SK-N-SH (cell line): ENCODE data around the gene OR2W3. TPM values are rescaled to one million over a fixed set of nuclear protein-coding genes. Genes with fewer than 3 reads are reported as not detected.

ENCODE experiments used
- CTCF ChIA-PET: fragments of 300-600, 350-600 bp; formaldehyde crosslinking; extraction: SDS; loops from one replicate; lab custom pipeline; 2021; lab: Yijun Ruan, JAX
- POLR2A ChIA-PET: fragments of 350-600 bp; sonication (Branson Sonifier 250); formaldehyde crosslinking; extraction: SDS; loops from one replicate; lab custom pipeline; 2020; ENCODE audit warnings: antibody characterized with exemption, inconsistent platforms; lab: Yijun Ruan, JAX
- DNase-seq: peaks from one replicate; pipeline ENCODE4 v3.0.0; 2012
- H2AFZ ChIP-seq: fragments of 200-600 bp; sonication (generic); 2 replicates; pipeline ENCODE4 v1.8.1; 2016; ENCODE audit warnings: antibody characterized with exemption, mild to moderate bottlenecking, low read depth
- H3F3A ChIP-seq: fragments of 200-600 bp; sonication (generic); replicated peaks from 2 replicates; pipeline ENCODE3; 2016; ENCODE audit warnings: antibody characterized with exemption, mild to moderate bottlenecking; ENCODE audit not compliant: insufficient read depth
- H3K27ac ChIP-seq, 2 experiments: fragments of 200-500 bp in 1 of 2; fragments of 200-600 bp in 1 of 2; sonication (Bioruptor generic) in 1 of 2; sonication (generic), shearing (Covaris generic) in 1 of 2; 2 replicates each; pipeline versions ENCODE4 v1.5.1 to v1.6.1; 2014 to 2016; ENCODE audit warnings: low read depth in 2 of 2, inconsistent platforms in 1 of 2, low read length in 1 of 2, mild to moderate bottlenecking in 1 of 2, mixed read lengths in 1 of 2
- H3K27me3 ChIP-seq: fragments of 200-600 bp; sonication (generic), shearing (Covaris generic); 2 replicates; pipeline ENCODE4 v1.6.1; 2016; ENCODE audit warnings: mixed run types; ENCODE audit not compliant: insufficient read depth
- H3K36me3 ChIP-seq, 2 experiments: fragments of 200-500 bp in 1 of 2; fragments of 200-600 bp in 1 of 2; sonication (Bioruptor generic) in 1 of 2; sonication (generic) in 1 of 2; replicated peaks in 1 of 2; 2 replicates each; pipeline versions ENCODE3 to v1.5.1; 2014 to 2016; ENCODE audit warnings: low read length in 1 of 2, mild to moderate bottlenecking in 1 of 2; ENCODE audit not compliant: insufficient read depth in 2 of 2, control insufficient read depth in 1 of 2
- H3K4me1 ChIP-seq, 2 experiments: fragments of 200-500 bp in 1 of 2; fragments of 200-600 bp in 1 of 2; sonication (Bioruptor generic) in 1 of 2; sonication (generic), shearing (Covaris generic) in 1 of 2; 2 replicates each; pipeline versions ENCODE4 v1.5.1 to v1.6.1; 2014 to 2016; ENCODE audit warnings: low read depth in 1 of 2, low read length in 1 of 2, mixed run types in 1 of 2; ENCODE audit not compliant: insufficient read depth in 2 of 2, control insufficient read depth in 1 of 2
- H3K4me2 ChIP-seq: fragments of 200-600 bp; sonication (generic), shearing (Covaris generic); 2 replicates; pipeline ENCODE4 v1.6.1; 2017; ENCODE audit warnings: mixed run types
- H3K4me3 ChIP-seq, 2 experiments: fragments of 200-500 bp in 1 of 2; fragments of 200-600 bp in 1 of 2; sonication (Bioruptor generic) in 1 of 2; sonication (generic), shearing (Covaris generic) in 1 of 2; 2 replicates each; pipeline versions ENCODE4 v1.5.1 to v1.8.1; 2014 to 2016; ENCODE audit warnings: low read depth in 2 of 2, inconsistent platforms in 1 of 2, low read length in 1 of 2, mild to moderate bottlenecking in 1 of 2, mixed read lengths in 1 of 2, moderate library complexity in 1 of 2
- H3K79me2 ChIP-seq: fragments of 200-600 bp; sonication (generic); 2 replicates; pipeline ENCODE4 v1.8.1; 2017; ENCODE audit warnings: mild to moderate bottlenecking; ENCODE audit not compliant: insufficient read depth
- H3K9ac ChIP-seq: fragments of 200-600 bp; sonication (generic); 2 replicates; pipeline ENCODE4 v1.6.1; 2017; ENCODE audit warnings: mixed run types
- H3K9me2 ChIP-seq: fragments of 200-600 bp; sonication (generic); 2 replicates; pipeline ENCODE4 v1.6.1; 2017; ENCODE audit warnings: mixed run types
- H3K9me3 ChIP-seq: fragments of 200-600 bp; sonication (generic); 2 replicates; pipeline ENCODE4 v1.6.1; 2017; ENCODE audit warnings: mixed run types, mild to moderate bottlenecking, moderate library complexity
- H4K20me1 ChIP-seq: fragments of 200-600 bp; sonication (generic); 2 replicates; pipeline ENCODE4 v1.6.1; 2017; ENCODE audit warnings: mild to moderate bottlenecking, mixed run types; ENCODE audit not compliant: insufficient read depth
- ELF1 ChIP-seq: IDR thresholded peaks from 2 replicates; pipeline ENCODE4 v1.4.0; 2012
- EP300 ChIP-seq, 2 experiments: IDR thresholded peaks; 2 replicates each; pipeline versions ENCODE4 v1.4.0 to v1.6.1; 2012; ENCODE audit warnings: borderline replicate concordance in 1 of 2, low read depth in 1 of 2, low read length in 1 of 2
- EZH2phosphoT487 ChIP-seq: fragments of 200-600 bp; sonication (generic); IDR thresholded peaks from 2 replicates; pipeline ENCODE4 v1.6.1; 2017; ENCODE audit warnings: low read depth, mixed run types, mild to moderate bottlenecking, antibody characterized with exemption, moderate library complexity, borderline replicate concordance
- FOXJ3 ChIP-seq: sonication (generic); formaldehyde crosslinking; IDR thresholded peaks from 2 replicates; pipeline ENCODE4 v1.5.1; 2020; ENCODE audit warnings: mild to moderate bottlenecking, missing genetic modification reagents
- GABPA ChIP-seq: IDR thresholded peaks from 2 replicates; pipeline ENCODE4 v1.4.0; 2012; ENCODE audit warnings: low read depth, mild to moderate bottlenecking
- GATA2 ChIP-seq: sonication (generic); formaldehyde crosslinking; IDR thresholded peaks from 2 replicates; pipeline ENCODE4 v1.5.0; 2020; ENCODE audit warnings: mild to moderate bottlenecking, missing genetic modification reagents
- NFIC ChIP-seq: IDR thresholded peaks from 2 replicates; pipeline ENCODE4 v1.4.0; 2012; ENCODE audit warnings: borderline replicate concordance
- RCOR1 ChIP-seq: fragments of 150-350 bp; IDR thresholded peaks from 2 replicates; pipeline ENCODE4 v1.6.1; 2017; ENCODE audit warnings: antibody characterized with exemption, low read length
- RXRA ChIP-seq: IDR thresholded peaks from 2 replicates; pipeline ENCODE4 v1.4.0; 2012; ENCODE audit warnings: low read depth, mild to moderate bottlenecking, borderline replicate concordance
- TEAD4 ChIP-seq: IDR thresholded peaks from 2 replicates; pipeline ENCODE4 v1.4.0; 2012; ENCODE audit warnings: mild to moderate bottlenecking, borderline replicate concordance; ENCODE audit not compliant: insufficient read depth
- WGBS: methylation state at CpG from one replicate; pipeline ENCODE4 v1.1.6; 2017; ENCODE audit warnings: low lambda C conversion rate; 5-methylcytosine and 5-hydroxymethylcytosine counted together
- polyA plus RNA-seq, 3 experiments: library from polyadenylated mRNA; depleted of rRNA; stranded (reverse); fragments of >200 nt; gene quantifications; 2 replicates each; pipeline ENCODE4 v1.2.3, GENCODE V29; 2012
- TF ChIP-seq, protein P1 (sequence below): IDR thresholded peaks from 2 replicates; pipeline ENCODE4 v1.4.0; 2012; ENCODE audit warnings: low read depth, borderline replicate concordance
- TF ChIP-seq, protein P2 (sequence below): IDR thresholded peaks from 2 replicates; pipeline ENCODE4 v1.4.0; 2012; ENCODE audit warnings: low read depth, borderline replicate concordance

OR2W3 gene
- polyA plus RNA-seq, 1 of the 3 experiments (the other 2 are of a cell fraction): not detected

DNA sequence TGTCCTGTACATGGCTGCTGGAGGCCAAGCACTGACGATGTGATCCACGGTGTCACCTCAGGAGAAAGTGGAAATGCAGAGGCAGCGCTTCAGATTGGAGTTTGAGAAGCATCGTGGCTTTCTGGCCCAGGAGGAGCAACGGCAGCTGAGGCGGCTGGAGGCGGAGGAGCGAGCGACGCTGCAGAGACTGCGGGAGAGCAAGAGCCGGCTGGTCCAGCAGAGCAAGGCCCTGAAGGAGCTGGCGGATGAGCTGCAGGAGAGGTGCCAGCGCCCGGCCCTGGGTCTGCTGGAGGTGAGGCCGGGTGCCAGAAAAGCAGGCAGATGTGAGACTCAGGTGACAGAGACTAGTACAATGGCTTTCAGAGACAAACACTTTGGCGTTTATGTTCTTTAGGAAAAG lies 30.7 kb upstream of the OR2W3 start:
- TF ChIP-seq RXRA (no peak), FOXJ3 (CRISPR knock-in tag) (no peak), EP300 (IDR thresholded peaks at IDR 0.05; ENCODE audit: borderline replicate concordance in 1 of 2, low read depth in 1 of 2, low read length in 1 of 2) (no peak), GATA2 (no peak), EZH2phosphoT487 (no peak), RCOR1 (no peak)
- TF ChIP-seq, protein P1, sequence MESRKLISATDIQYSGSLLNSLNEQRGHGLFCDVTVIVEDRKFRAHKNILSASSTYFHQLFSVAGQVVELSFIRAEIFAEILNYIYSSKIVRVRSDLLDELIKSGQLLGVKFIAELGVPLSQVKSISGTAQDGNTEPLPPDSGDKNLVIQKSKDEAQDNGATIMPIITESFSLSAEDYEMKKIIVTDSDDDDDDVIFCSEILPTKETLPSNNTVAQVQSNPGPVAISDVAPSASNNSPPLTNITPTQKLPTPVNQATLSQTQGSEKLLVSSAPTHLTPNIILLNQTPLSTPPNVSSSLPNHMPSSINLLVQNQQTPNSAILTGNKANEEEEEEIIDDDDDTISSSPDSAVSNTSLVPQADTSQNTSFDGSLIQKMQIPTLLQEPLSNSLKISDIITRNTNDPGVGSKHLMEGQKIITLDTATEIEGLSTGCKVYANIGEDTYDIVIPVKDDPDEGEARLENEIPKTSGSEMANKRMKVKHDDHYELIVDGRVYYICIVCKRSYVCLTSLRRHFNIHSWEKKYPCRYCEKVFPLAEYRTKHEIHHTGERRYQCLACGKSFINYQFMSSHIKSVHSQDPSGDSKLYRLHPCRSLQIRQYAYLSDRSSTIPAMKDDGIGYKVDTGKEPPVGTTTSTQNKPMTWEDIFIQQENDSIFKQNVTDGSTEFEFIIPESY: no peak
- TF ChIP-seq, protein P2, sequence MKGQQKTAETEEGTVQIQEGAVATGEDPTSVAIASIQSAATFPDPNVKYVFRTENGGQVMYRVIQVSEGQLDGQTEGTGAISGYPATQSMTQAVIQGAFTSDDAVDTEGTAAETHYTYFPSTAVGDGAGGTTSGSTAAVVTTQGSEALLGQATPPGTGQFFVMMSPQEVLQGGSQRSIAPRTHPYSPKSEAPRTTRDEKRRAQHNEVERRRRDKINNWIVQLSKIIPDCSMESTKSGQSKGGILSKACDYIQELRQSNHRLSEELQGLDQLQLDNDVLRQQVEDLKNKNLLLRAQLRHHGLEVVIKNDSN: no peak
- Histone ChIP-seq H3K4me2 (no peak overlapping the region), H3K27ac (no peak overlapping the region), H3F3A (no peaks in the 10 kb centered on the region), H4K20me1 (no peaks in the 10 kb centered on the region), H3K79me2 (no peaks in the 10 kb centered on the region), H3K9me2 (no peaks in the 10 kb centered on the region), H3K9me3 (no peaks in the 10 kb centered on the region), H3K9ac (no peak overlapping the region), H3K36me3 (no peaks in the 10 kb centered on the region), H3K4me3 (no peak overlapping the region), H2AFZ (no peak overlapping the region), H3K27me3 (no peaks in the 10 kb centered on the region; the same call in 1 of the 2 replicates), H3K4me1 (no peaks in the 10 kb centered on the region)
- no peak for DNase-seq
- WGBS: 39% methylated on average over 15 of the region's 17 CpGs
- CTCF ChIA-PET: no interaction called here
- POLR2A ChIA-PET: no interaction called here

DNA sequence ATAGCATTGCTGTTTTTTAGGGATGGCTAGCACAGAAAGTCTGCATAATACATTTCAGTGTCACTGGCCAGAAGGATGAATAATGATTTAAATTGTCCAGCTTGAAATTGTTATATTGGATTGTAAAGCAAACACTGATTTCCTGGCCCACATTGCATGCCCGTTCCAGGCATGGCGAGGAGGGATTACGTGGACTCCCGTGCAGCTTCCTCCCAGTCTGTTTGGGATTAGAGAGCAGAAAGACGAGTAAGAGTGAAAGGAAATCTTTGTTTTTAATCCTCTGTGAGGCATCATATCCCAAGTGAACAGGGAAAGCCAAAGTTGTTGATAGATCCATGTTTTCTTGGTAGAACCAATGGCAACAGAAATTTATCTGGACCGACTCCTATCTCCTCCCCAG lies 30.0 kb upstream of the OR2W3 start:
- no peaks in the 10 kb centered on the region for H3K9me3 ChIP-seq
- POLR2A ChIA-PET: no interaction called here
- no peak overlapping the region for H3K27ac ChIP-seq
- no peak overlapping the region for H3K9ac ChIP-seq
- H2AFZ ChIP-seq: no peak overlapping the region
- 40% methylated on average over 6 of the region's 6 CpGs for WGBS
- DNase-seq: no peak
- CTCF ChIA-PET: no interaction called here
- H3K79me2 ChIP-seq: no peaks in the 10 kb centered on the region
- H3K9me2 ChIP-seq: no peaks in the 10 kb centered on the region
- H3K4me2 ChIP-seq: no peak overlapping the region
- no peaks in the 10 kb centered on the region for H3F3A ChIP-seq
- H4K20me1 ChIP-seq: no peaks in the 10 kb centered on the region
- no peak overlapping the region for H3K4me3 ChIP-seq
- no peaks in the 10 kb centered on the region; the same call in 1 of the 2 replicates for H3K27me3 ChIP-seq
- TF ChIP-seq TEAD4 (no peak), ELF1 (no peak), NFIC (no peak), GABPA (no peak)
- H3K4me1 ChIP-seq: no peaks in the 10 kb centered on the region
- H3K36me3 ChIP-seq: no peaks in the 10 kb centered on the region
